H1 (cell line): ENCODE measurements around the gene MUC5AC. TPM values are rescaled to one million over a fixed set of nuclear protein-coding genes. Genes with fewer than 3 reads are reported as not detected.

Source experiments
- CTCF ChIA-PET: fragments of 300-600 bp; sonication (Branson Sonifier 250); formaldehyde crosslinking; loops from one replicate; lab custom pipeline; 2021; ENCODE audit not compliant: partially characterized antibody; lab: Charles Lee
- POLR2A ChIA-PET: fragments of 300-600 bp; sonication (Branson Sonifier 250); formaldehyde crosslinking; loops from one replicate; lab custom pipeline; 2021; ENCODE audit warnings: inconsistent platforms; ENCODE audit not compliant: partially characterized antibody; lab: Charles Lee
- DNase-seq, 2 experiments: peaks; one replicate each; pipeline versions ENCODE4 v3.0.0 to v3.0.0-alpha.2; 2010 to 2022; ENCODE audit warnings: low spot score in 2 of 2, low read depth in 1 of 2, mixed read lengths in 1 of 2
- FAIRE-seq: peaks from 2 replicates; lab custom pipeline; 2011; peaks lifted over from hg19 to GRCh38; lab: Jason Lieb, UNC
- H2AFZ ChIP-seq: 2 replicates; pipeline ENCODE4 v1.8.1; 2012; ENCODE audit warnings: low read length, inconsistent platforms
- H2AK5ac ChIP-seq: 2 replicates; pipeline ENCODE4 v1.6.1; 2013; ENCODE audit warnings: low read depth, low read length
- H2BK120ac ChIP-seq: replicated peaks from 2 replicates; pipeline ENCODE3; 2013; ENCODE audit warnings: low read depth, low read length, inconsistent platforms
- H2BK12ac ChIP-seq: 2 replicates; pipeline ENCODE4 v1.6.1; 2013; ENCODE audit warnings: low read depth, low read length
- H2BK15ac ChIP-seq: 2 replicates; pipeline ENCODE4 v1.6.1; 2013; ENCODE audit warnings: low read length
- H2BK20ac ChIP-seq: 2 replicates; pipeline ENCODE4 v1.6.1; 2013; ENCODE audit warnings: low read length
- H2BK5ac ChIP-seq: 2 replicates; pipeline ENCODE4 v1.6.1; 2013; ENCODE audit warnings: low read depth, low read length
- H3K14ac ChIP-seq: 2 replicates; pipeline ENCODE4 v1.6.1; 2013; ENCODE audit warnings: inconsistent platforms; ENCODE audit not compliant: insufficient read length
- H3K18ac ChIP-seq: 2 replicates; pipeline ENCODE4 v1.6.1; 2013; ENCODE audit warnings: low read length; ENCODE audit errors: extremely low read depth
- H3K23ac ChIP-seq: 2 replicates; pipeline ENCODE4 v1.6.1; 2013; ENCODE audit warnings: inconsistent platforms; ENCODE audit not compliant: insufficient read length
- H3K23me2 ChIP-seq: 2 replicates; pipeline ENCODE4 v1.6.1; 2013; ENCODE audit warnings: low read depth, low read length
- H3K27ac ChIP-seq: 2 replicates; pipeline ENCODE4 v1.6.1; 2011; ENCODE audit warnings: low read depth, low read length, inconsistent platforms
- H3K27me3 ChIP-seq, 4 experiments: replicated peaks in 1 of 4; 1 replicate in 1 of 4; 2 replicates in 3 of 4; pipeline versions ENCODE4 v1.6.1 to v1.8.1; 2011 to 2013; ENCODE audit warnings: low read length in 3 of 4, mild to moderate bottlenecking in 3 of 4, inconsistent platforms in 2 of 4, mixed read lengths in 2 of 4, moderate library complexity in 1 of 4; ENCODE audit not compliant: control insufficient read depth in 3 of 4, insufficient read depth in 3 of 4; ENCODE audit errors: extremely low read depth in 1 of 4
- H3K36me3 ChIP-seq, 4 experiments: 2 replicates each; pipeline versions ENCODE4 v1.6.1 to v1.8.1; 2011 to 2013; ENCODE audit warnings: mild to moderate bottlenecking in 4 of 4, low read length in 3 of 4, moderate library complexity in 2 of 4, control low read depth in 1 of 4, inconsistent platforms in 1 of 4; ENCODE audit not compliant: insufficient read depth in 4 of 4, control insufficient read depth in 2 of 4
- H3K4ac ChIP-seq: replicated peaks from 2 replicates; pipeline ENCODE3; 2013; ENCODE audit warnings: low read length, low read depth, mixed read lengths, inconsistent platforms; ENCODE audit not compliant: insufficient read length
- H3K4me1 ChIP-seq, 4 experiments: replicated peaks in 1 of 4; 1 replicate in 1 of 4; 2 replicates in 3 of 4; pipeline versions ENCODE4 v1.6.1 to v1.8.1; 2011 to 2013; ENCODE audit warnings: low read length in 3 of 4, inconsistent platforms in 2 of 4, mixed read lengths in 1 of 4; ENCODE audit not compliant: insufficient read depth in 4 of 4, control insufficient read depth in 3 of 4
- H3K4me2 ChIP-seq, 2 experiments: 2 replicates each; pipeline versions ENCODE4 v1.6.1 to v1.8.1; 2011 to 2013; ENCODE audit warnings: low read depth in 2 of 2, low read length in 2 of 2, control low read depth in 1 of 2, inconsistent platforms in 1 of 2, mild to moderate bottlenecking in 1 of 2; ENCODE audit not compliant: insufficient read depth in 1 of 2
- H3K4me3 ChIP-seq, 4 experiments: fragments of 200-600, 300-600 bp in 1 of 4; sonication (generic), shearing (Covaris generic), sonication (Bioruptor Twin) in 1 of 4; 2 replicates each; pipeline versions ENCODE4 v1.5.1 to v1.8.1; 2011 to 2016; ENCODE audit warnings: low read length in 4 of 4, low read depth in 3 of 4, control low read depth in 2 of 4, inconsistent platforms in 2 of 4, mild to moderate bottlenecking in 2 of 4, mixed read lengths in 1 of 4, moderate library complexity in 1 of 4; ENCODE audit not compliant: insufficient read depth in 2 of 4; ENCODE audit errors: extremely low read depth in 1 of 4
- H3K56ac ChIP-seq: replicated peaks from 2 replicates; pipeline ENCODE3; 2013; ENCODE audit warnings: low read depth, mild to moderate bottlenecking, mixed read lengths, low read length, inconsistent platforms; ENCODE audit not compliant: insufficient read length
- H3K79me1 ChIP-seq: 2 replicates; pipeline ENCODE4 v1.6.1; 2013; ENCODE audit warnings: low read depth, low read length, control low read depth
- H3K79me2 ChIP-seq, 2 experiments: 2 replicates each; pipeline versions ENCODE4 v1.6.1 to v1.8.1; 2012 to 2013; ENCODE audit warnings: low read length in 2 of 2, mild to moderate bottlenecking in 2 of 2, inconsistent platforms in 1 of 2; ENCODE audit not compliant: insufficient read depth in 2 of 2, control insufficient read depth in 1 of 2
- H3K9ac ChIP-seq, 4 experiments: replicated peaks in 1 of 4; 1 replicate in 1 of 4; 2 replicates in 3 of 4; pipeline versions ENCODE4 v1.6.1 to v1.8.1; 2011 to 2013; ENCODE audit warnings: low read depth in 3 of 4, low read length in 3 of 4, control low read depth in 2 of 4, mild to moderate bottlenecking in 2 of 4, moderate library complexity in 2 of 4, inconsistent platforms in 1 of 4; ENCODE audit errors: extremely low read depth in 1 of 4
- H3K9me3 ChIP-seq, 2 experiments: 2 replicates each; pipeline versions ENCODE4 v1.6.1 to v1.8.1; 2012 to 2013; ENCODE audit warnings: mild to moderate bottlenecking in 2 of 2, moderate library complexity in 2 of 2, control low read depth in 1 of 2, inconsistent platforms in 1 of 2, low read depth in 1 of 2, low read length in 1 of 2, mixed read lengths in 1 of 2; ENCODE audit not compliant: insufficient read depth in 2 of 2
- H4K20me1 ChIP-seq, 2 experiments: replicated peaks in 1 of 2; 2 replicates each; pipeline versions ENCODE3 to v1.8.1; 2011 to 2013; ENCODE audit warnings: inconsistent platforms in 2 of 2, low read length in 2 of 2, mild to moderate bottlenecking in 1 of 2; ENCODE audit not compliant: insufficient read depth in 2 of 2, control insufficient read depth in 1 of 2
- H4K5ac ChIP-seq: 2 replicates; pipeline ENCODE4 v1.6.1; 2013; ENCODE audit warnings: low read length, low read depth, mixed read lengths, inconsistent platforms; ENCODE audit not compliant: insufficient read length
- H4K8ac ChIP-seq: 2 replicates; pipeline ENCODE4 v1.8.0; 2013; ENCODE audit warnings: mild to moderate bottlenecking, moderate library complexity, low read length, inconsistent platforms; ENCODE audit not compliant: insufficient read depth; ENCODE audit errors: extremely low read depth
- H4K91ac ChIP-seq: replicated peaks from 2 replicates; pipeline ENCODE3; 2013; ENCODE audit warnings: low read length, mixed read lengths, inconsistent platforms; ENCODE audit not compliant: insufficient read length
- NRF1 ChIP-seq: IDR thresholded peaks from 2 replicates; pipeline ENCODE4 v1.6.1; 2011; ENCODE audit warnings: mild to moderate bottlenecking, low read depth, low read length, improper control_type of control experiment
- WGBS, 2 experiments: shearing (Covaris generic) in 1 of 2; methylation state at CpG; one replicate each; pipeline versions ENCODE4 v1.1.6 to v1.1.7; 2013 to 2015; ENCODE audit warnings: low lambda C conversion rate in 2 of 2, mixed read lengths in 2 of 2, inconsistent platforms in 1 of 2, low coverage in 1 of 2, missing lambda C conversion rate in 1 of 2; ENCODE audit not compliant: insufficient replicate concordance in 2 of 2, insufficient coverage in 1 of 2, insufficient read length in 1 of 2; ENCODE audit errors: extremely low coverage in 1 of 2, missing lambda C conversion rate in 1 of 2; 5-methylcytosine and 5-hydroxymethylcytosine counted together
- polyA plus RNA-seq, 7 experiments: library from polyadenylated mRNA; depleted of rRNA in 3 of 7; stranded (reverse) in 5 of 7; unstranded in 2 of 7; fragments of >200 nt in 5 of 7; fragments of 200-250 nt in 2 of 7; gene quantifications; 1 replicate in 5 of 7; 2 replicates in 1 of 7; 4 replicates in 1 of 7; pipeline versions ENCODE4 v1.2.1 to v1.2.3, GENCODE V29; 2011 to 2013; ENCODE audit warnings: missing spikeins in 2 of 7, mixed read lengths in 2 of 7
- total RNA-seq: library from RNA; stranded (reverse); fragmentation: NEBNext Ultra II Directional; extraction: Animal tissue kit (Norgen Biotek cat#: 25700); gene quantifications from 2 replicates; pipeline ENCODE4 v1.2.1, GENCODE V29; 2021

Gene MUC5AC
- total and polyA plus RNA-seq, 2 of the 8 experiments (the other 6 are each of a cell fraction or from before 2014, with no cell fraction given) = not detected

- Histone ChIP-seq H2BK15ac (no peak overlapping the region), H2BK12ac (no peak overlapping the region), H3K9ac (no peak overlapping the region), H3K4ac (no peak overlapping the region), H3K56ac (no peak overlapping the region), H3K79me2 (no peaks in the 10 kb centered on the region), H3K4me2 (no peak overlapping the region), H3K27ac (no peak overlapping the region), H4K91ac (no peak overlapping the region), H3K4me3 (no peak overlapping the region), H4K8ac (no peak overlapping the region), H3K23me2 (no peaks in the 10 kb centered on the region), H2BK20ac (no peak overlapping the region), H2AFZ (no peak overlapping the region), H3K27me3 (no peaks in the 10 kb centered on the region), H3K36me3 (no peaks in the 10 kb centered on the region), H3K18ac (no peak overlapping the region), H3K4me1 (no peaks in the 10 kb centered on the region; a peak in 1 of 7 replicates), H3K23ac (no peak overlapping the region), H2AK5ac (no peak overlapping the region), H3K79me1 (no peaks in the 10 kb centered on the region), H2BK120ac (no peak overlapping the region), H3K9me3 (peaks cover 0 to 9% of the 10 kb centered on the region in 2 experiments; a peak in 1 of 4 replicates), H4K20me1 (peaks cover 0 to 1% of the 10 kb centered on the region in 2 experiments), H3K14ac (no peak overlapping the region), H2BK5ac (no peak overlapping the region), H4K5ac (no peak overlapping the region)
- DNase-seq (peak in 1 of 2 experiments; percentile 38), FAIRE-seq (no peak)
- POLR2A ChIA-PET = no interaction called here
- no peak for TF ChIP-seq NRF1
- CTCF ChIA-PET = interaction anchor here (0.7 to 1.5 kb wide), 2 partner anchors 9 to 15 kb away, joined by 3 read pairs; no protein-coding TSS in a partner anchor
- WGBS, 2 experiments = 84% methylated on average over 15 of the region's 16 CpGs; no CpG with 5 or more reads in 1 of the 2 experiments
Observed at GRCh38 chr11:1235901-1236315, 78.2 kb downstream of the MUC5AC start.
